Activated B cell treated with CpG ODN at 0.5 μM for 24 hours (primary cell): ENCODE data around the gene DHRS12. TPM values are rescaled to one million over a fixed set of nuclear protein-coding genes. Genes with fewer than 3 reads are reported as not detected.

Experiments
- ATAC-seq: fragments of 200-7000 bp; cut with Tn5 transposase; one replicate; pipeline ENCODE4 v1.10.0; 2021; ENCODE audit warnings: low read depth, mild to moderate bottlenecking, moderate library complexity
- CTCF ChIA-PET: fragments of 350-600 bp; sonication (Branson Sonifier 250); formaldehyde crosslinking; loops from one replicate; lab custom pipeline; 2021; ENCODE audit warnings: antibody characterized with exemption; lab: Charles Lee
- POLR2A ChIA-PET: fragments of 350-600 bp; sonication (Branson Sonifier 250); formaldehyde crosslinking; loops from one replicate; lab custom pipeline; 2021; ENCODE audit warnings: antibody characterized with exemption; lab: Charles Lee
- DNase-seq: peaks from one replicate; pipeline ENCODE4 v3.0.0; 2022
- H3K27ac Mint-ChIP-seq: one replicate; pipeline ENCODE4 v1.8.0; 2020; ENCODE audit warnings: mixed read lengths
- H3K27me3 Mint-ChIP-seq: one replicate; pipeline ENCODE4 v1.8.0; 2021; ENCODE audit warnings: mixed read lengths
- H3K36me3 Mint-ChIP-seq: one replicate; pipeline ENCODE4 v1.8.0; 2021; ENCODE audit warnings: low read depth, mixed read lengths
- H3K4me1 Mint-ChIP-seq: one replicate; pipeline ENCODE4 v1.8.0; 2021; ENCODE audit warnings: mixed read lengths
- H3K4me3 Mint-ChIP-seq: one replicate; pipeline ENCODE4 v1.8.0; 2020; ENCODE audit warnings: mild to moderate bottlenecking, mixed read lengths
- H3K9me3 Mint-ChIP-seq: one replicate; pipeline ENCODE4 v1.8.0; 2020; ENCODE audit warnings: mixed read lengths
- CTCF ChIP-seq: fragments of 200-600 bp; IDR thresholded peaks from one replicate; pipeline ENCODE4 v1.8.0; 2022; ENCODE audit warnings: antibody characterized with exemption, mild to moderate bottlenecking
- intact Hi-C: fragments of 100-400 bp; cut with micrococcal nuclease; formaldehyde crosslinking; loops from one replicate; pipeline ENCODE4 v1.15.1; 2024
- total RNA-seq: library from RNA; stranded (reverse); gene quantifications from 2 replicates; pipeline ENCODE4 v1.2.3, GENCODE V29; 2022

DHRS12 gene
- total RNA-seq, 1 donor from 2014 or later, result 14.1 TPM

GRCh38 chr13:51823863-51824262, 19.9 kb upstream of the DHRS12 start:
- intact Hi-C loops, result no loop called here
- no peak overlapping the region for H3K4me3 Mint-ChIP-seq
- POLR2A ChIA-PET, result no interaction called here

GRCh38 chr13:51823359-51823758, 19.4 kb upstream of the DHRS12 start:
- no peak for TF ChIP-seq CTCF
- ATAC-seq, result no peak
- H3K27me3 Mint-ChIP-seq, result peaks cover 2% of the 10 kb centered on the region
- no peaks in the 10 kb centered on the region for H3K9me3 Mint-ChIP-seq
- H3K4me3 Mint-ChIP-seq, result no peak overlapping the region
- no peaks in the 10 kb centered on the region for H3K36me3 Mint-ChIP-seq
- ChIA-PET CTCF (interaction anchor here (1.2 kb wide), 1 partner anchor 9 kb away, joined by 3 read pairs; no protein-coding TSS in a partner anchor), POLR2A (no interaction called here)
- no peak for DNase-seq
- no peak overlapping the region for H3K27ac Mint-ChIP-seq
- peaks cover 81% of the 10 kb centered on the region for H3K4me1 Mint-ChIP-seq
- intact Hi-C loops, result no loop called here

More at GRCh38 chr13:51823863-51824262, 19.9 kb upstream of the DHRS12 start:
- CTCF ChIA-PET, result no interaction called here
- no peak overlapping the region for H3K27ac Mint-ChIP-seq
- no peaks in the 10 kb centered on the region for H3K36me3 Mint-ChIP-seq
- no peak for ATAC-seq
- no peaks in the 10 kb centered on the region for H3K9me3 Mint-ChIP-seq
- DNase-seq, result no peak
- H3K27me3 Mint-ChIP-seq, result peaks cover 5% of the 10 kb centered on the region
- no peak for TF ChIP-seq CTCF
- peaks cover 81% of the 10 kb centered on the region for H3K4me1 Mint-ChIP-seq

GRCh38 chr13:51822106-51822815, 18.3 kb upstream of the DHRS12 start:
- no peak for TF ChIP-seq CTCF
- Mint-ChIP-seq H3K27me3 (no peaks in the 10 kb centered on the region), H3K4me3 (peak overlapping the region; percentile 68), H3K9me3 (no peaks in the 10 kb centered on the region), H3K4me1 (peaks cover 76% of the 10 kb centered on the region), H3K27ac (peak overlapping the region; percentile 74), H3K36me3 (no peaks in the 10 kb centered on the region)
- ATAC-seq (no peak), DNase-seq (no peak)
- intact Hi-C loops, result no loop called here
- ChIA-PET CTCF (interaction anchor here (1.2 to 1.9 kb wide), 2 partner anchors 10 kb away, joined by 3 to 5 read pairs; no protein-coding TSS in a partner anchor), POLR2A (interaction anchor here (1.7 kb wide), 1 partner anchor 369 kb away, joined by 12 read pairs; the partner anchor contains the start of gene INTS6)

DNA sequence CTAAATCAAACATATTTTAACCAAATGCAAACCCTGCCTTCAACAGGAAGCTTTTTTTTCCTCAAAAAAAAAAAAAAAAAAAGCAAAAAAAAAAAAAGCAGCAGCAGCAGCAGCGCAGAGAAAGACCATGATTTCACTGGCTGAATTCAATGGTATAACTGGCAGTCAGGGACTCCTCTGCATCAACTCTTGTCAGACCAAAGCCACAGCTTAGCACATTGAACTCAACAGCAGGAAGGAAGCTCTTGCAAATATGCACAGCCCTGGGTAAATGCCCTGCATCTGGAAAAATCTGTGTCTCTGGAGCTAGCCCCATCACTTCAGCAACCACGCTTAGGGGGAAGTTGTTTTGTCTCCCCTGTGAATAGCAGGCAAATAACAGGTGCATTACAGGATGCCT, 17.6 kb upstream of the DHRS12 start:
- H3K9me3 Mint-ChIP-seq, result no peaks in the 10 kb centered on the region
- H3K36me3 Mint-ChIP-seq, result no peaks in the 10 kb centered on the region
- ChIA-PET POLR2A (interaction anchor here (0.6 to 1.7 kb wide), 2 partner anchors 368 to 370 kb away, joined by 3 to 12 read pairs; partner anchors contain the start of gene INTS6), CTCF (interaction anchor here (0.7 to 1.9 kb wide), 2 partner anchors 11 to 24 kb away, joined by 3 to 5 read pairs; no protein-coding TSS in a partner anchor)
- intact Hi-C loops, result loop anchor here (1.0 kb wide), 1 partner anchor 11 kb away; no protein-coding TSS in a partner anchor
- peaks cover 71% of the 10 kb centered on the region for H3K4me1 Mint-ChIP-seq
- TF ChIP-seq CTCF, result no peak
- peak overlapping the region; percentile 68 for H3K4me3 Mint-ChIP-seq
- ATAC-seq (peak; percentile 69), DNase-seq (no peak)
- peak overlapping the region; percentile 74 for H3K27ac Mint-ChIP-seq
- no peaks in the 10 kb centered on the region for H3K27me3 Mint-ChIP-seq

- intact Hi-C loops, result no loop called here
- POLR2A ChIA-PET, result no interaction called here
Measured at GRCh38 chr13:51820016-51820597, 16.1 kb upstream of the DHRS12 start.

More at GRCh38 chr13:51820016-51820597, 16.1 kb upstream of the DHRS12 start:
- Mint-ChIP-seq H3K27ac (peak overlapping the region; percentile 73), H3K9me3 (no peaks in the 10 kb centered on the region), H3K36me3 (no peaks in the 10 kb centered on the region), H3K4me1 (peaks cover 66% of the 10 kb centered on the region), H3K4me3 (no peak overlapping the region), H3K27me3 (no peaks in the 10 kb centered on the region)
- ATAC-seq, result no peak
- TF ChIP-seq CTCF, result no peak
- CTCF ChIA-PET, result interaction anchor here (1.9 kb wide), 1 partner anchor 12 kb away, joined by 5 read pairs; no protein-coding TSS in a partner anchor
- DNase-seq, result no peak
